GM18498 (cell line): ENCODE measurements around the gene TSPAN12.
A peak's percentile ranks its signal among the peaks of the same experiment; 100 is the strongest.

Source experiments
- ATAC-seq: cut with Tn5 transposase; IDR thresholded peaks from one replicate; pipeline ENCODE4 v1.9.1; 2021; ENCODE audit warnings: mild to moderate bottlenecking, moderate library complexity; ENCODE audit not compliant: unreplicated experiment

Gene TSPAN12

DNA sequence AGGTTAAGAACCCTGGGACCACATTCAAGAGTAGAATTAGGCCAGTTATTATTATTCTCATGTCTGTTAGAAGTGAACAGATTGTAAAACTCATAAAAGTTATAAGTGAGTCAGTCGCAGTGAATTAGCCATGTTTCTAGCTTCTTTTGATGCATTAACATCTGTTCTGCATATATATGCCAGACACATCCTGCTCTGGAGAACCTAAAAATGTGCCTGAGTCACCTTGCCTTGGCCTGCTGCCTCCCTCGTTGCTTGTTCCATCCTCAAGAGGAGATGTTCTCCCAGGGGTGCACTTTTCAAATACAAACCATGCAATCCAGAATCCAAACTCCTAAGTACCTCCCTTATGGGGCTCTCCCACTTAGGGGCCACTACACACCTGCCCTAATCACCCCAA lies 14.8 kb downstream of the TSPAN12 start:
- ATAC-seq: no peak

DNA sequence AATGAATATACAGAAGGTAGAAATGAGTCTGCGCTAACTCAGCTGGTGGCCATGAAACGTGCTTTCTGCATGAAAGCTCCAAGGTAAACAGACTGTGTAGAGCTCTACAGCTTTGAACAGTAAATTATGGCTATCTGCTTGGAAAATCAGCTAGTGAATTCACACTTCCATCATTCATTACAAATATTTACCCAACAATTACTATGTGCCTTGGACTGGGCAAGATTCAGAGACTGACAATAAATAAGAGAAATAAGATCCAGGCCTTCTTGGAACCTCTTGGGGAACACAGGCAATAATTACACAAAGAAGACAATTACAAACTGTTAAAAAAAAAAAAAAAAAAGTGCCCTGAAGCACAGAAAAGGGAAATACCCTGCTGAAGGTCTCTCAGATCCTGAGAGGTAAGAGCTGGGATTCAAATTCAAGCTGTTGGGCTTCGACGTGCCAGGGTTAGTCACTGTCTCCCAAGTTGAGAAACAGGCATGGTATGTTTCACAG lies 15.8 kb downstream of the TSPAN12 start:
- no peak for ATAC-seq

DNA sequence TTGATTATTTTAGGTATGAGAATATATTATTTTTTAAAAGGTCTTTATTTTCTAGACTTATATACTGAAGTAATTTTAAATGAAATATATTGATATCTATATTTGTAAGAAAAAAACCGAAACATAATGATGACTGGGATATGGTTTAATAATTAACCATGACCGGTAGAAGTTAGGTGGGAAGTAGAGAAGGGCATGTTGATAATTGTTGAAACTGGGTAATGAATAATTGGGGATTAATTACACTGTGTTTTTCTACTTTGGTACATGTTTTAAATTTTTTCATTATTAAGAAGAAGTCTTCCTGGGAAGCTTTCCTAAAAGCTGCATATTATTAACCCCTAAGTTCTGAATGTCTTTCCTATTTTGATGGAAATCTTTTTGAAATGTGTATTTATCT lies 16.3 kb downstream of the TSPAN12 start:
- no peak for ATAC-seq

DNA sequence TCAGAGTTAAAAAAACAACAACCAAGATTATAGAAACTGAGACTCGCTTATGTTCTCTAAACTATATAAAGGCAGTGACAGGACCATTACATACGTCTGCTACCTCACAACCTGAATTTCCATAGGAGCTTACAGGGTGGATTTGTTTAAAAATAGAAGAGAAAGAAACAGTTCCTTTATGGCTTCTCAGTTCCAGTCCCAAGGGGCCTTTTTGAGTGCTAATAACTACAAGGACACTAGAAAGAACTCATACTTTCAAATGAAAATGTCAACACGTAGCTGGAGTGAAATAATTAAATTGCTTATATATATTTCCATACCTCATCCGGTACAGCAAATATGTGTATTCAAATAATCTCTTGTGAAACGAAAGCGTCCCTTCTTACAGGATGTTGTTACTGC lies 19.7 kb downstream of the TSPAN12 start:
- peak; percentile 72 for ATAC-seq

DNA sequence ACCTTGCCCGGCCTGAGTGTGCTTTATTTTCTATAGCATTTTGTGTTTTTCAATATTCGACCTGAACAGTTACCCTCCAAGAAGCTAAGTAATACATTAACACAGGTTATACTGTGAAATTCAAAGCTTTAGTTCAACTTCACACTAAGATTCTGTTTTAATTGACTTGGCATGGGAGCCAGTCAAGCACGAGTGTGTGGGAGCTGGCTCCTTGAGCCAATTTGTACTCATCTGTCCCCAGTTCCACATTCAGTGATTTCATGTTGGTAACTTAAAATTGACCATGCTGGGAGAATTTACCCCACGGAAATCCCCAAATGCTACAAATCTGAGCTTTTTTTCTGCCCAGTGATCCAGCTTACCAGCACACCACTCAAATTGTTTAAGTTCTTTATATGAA lies 20.3 kb downstream of the TSPAN12 start:
- peak; percentile 37 for ATAC-seq

DNA sequence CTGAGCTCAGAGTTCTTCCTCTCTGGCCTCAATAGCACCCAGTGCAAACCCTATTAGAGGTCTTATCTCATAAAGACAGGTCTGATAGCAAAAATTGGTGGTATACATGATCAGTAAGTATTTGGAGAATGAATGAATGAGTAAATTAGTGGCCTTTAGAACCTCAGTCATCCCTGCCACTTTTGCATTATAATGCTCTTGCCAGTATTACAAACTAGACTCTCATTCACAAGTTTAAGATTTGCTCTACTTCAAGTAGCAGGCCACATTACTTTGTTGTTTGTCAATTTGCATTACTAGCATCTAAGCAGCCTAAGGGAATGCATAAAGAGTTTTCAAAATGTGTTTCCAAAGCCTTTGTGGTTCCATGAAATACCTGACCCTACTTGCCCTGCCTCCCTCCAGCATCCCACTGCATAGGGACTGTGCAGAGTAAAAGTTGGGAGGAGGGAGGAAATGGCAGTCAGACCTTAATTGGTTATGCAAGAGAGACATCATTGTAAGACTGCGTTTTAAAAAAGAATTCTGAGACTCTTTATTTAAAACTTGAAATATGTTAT lies 21.3 kb downstream of the TSPAN12 start:
- no peak for ATAC-seq

DNA sequence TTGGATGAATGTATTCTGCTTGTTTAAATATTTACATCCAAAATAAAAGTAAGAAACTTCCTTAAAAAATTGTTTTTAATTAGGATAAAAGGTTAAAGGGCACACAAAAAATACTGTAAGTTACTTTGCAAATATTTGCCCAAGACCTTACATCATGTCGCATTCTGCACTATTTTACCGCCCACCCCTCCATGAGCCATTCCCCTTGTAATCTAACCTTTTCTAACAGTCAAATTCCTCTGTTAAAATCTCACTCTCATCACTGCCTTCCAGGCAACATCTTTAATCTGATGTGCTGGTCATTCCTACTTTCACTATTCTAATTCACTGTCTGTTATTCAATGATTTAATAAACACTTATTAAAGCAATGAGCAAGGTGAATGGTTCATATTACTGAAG lies 23.2 kb downstream of the TSPAN12 start:
- ATAC-seq: no peak

DNA sequence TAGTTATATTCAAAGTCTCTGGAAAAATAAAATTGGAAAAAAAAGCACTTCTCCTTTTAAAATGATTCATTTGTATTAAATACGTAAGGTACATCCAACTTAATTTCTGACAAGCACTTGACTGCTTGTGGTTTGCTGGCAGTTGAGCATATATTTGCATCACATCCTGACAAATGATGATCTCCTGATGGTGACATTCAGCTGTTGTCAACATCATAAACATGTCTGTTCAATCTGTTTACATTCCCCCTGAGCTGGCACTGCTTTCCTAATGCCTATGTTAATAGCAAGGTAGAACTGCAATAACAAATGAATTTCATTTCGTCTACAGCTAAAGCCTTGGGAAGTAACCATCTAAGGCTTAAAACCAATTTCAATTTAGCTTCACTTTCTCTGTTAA lies 24.4 kb downstream of the TSPAN12 start:
- ATAC-seq: no peak

DNA sequence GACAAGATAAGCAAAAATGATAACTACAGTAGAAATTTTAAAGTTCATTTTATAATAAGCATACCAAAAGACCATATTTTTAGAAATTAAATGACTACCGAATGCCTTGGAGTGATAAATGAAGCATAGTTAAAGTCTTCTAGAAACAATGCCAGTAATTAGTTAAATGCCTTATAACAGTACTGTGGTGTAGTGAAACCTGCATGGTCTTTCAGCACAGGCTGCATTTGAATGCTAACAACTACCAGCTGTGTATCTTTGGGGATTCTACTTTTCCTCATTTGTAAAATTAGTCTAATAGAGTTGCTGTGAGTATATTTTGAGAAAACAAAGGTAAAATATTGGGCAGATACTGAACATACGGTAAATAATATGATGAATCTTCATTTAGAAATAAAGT lies 25.1 kb downstream of the TSPAN12 start:
- no peak for ATAC-seq

DNA sequence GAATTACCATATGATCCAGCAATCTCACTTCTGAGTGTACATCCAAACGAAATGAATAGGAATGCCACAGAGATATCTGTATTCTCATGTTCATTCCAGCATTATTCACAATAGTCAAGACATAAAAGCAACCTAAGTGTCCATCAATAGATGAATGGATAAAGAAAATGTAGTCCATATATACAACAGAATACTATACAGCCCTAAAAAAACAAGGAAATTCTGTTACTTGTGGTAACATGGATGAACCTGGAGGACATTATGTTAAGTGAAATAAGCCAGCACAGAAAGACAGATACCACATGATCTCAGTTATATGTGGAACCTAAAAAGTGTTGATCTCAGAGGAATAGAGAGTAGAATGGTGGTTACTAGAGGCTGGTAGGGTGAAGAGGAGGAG lies 26.7 kb downstream of the TSPAN12 start:
- no peak for ATAC-seq

DNA sequence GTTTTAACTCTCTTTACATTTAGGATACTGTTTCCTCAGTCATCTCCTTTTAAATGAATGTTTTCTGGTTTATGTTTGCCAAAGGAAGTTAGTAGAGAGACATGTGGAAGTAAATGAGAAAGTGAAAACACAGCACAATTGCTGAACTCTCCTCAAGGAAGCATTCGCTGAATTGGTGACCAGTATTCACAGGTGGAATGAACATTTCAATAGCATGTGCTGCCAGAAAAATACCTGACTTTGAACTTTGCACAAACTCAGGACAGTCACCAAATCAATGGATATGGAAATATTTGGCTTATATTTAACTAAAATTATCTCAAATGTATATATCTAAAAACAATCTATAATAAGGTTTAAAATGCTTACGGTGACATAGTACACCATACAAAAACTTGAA lies 28.5 kb downstream of the TSPAN12 start:
- no peak for ATAC-seq

DNA sequence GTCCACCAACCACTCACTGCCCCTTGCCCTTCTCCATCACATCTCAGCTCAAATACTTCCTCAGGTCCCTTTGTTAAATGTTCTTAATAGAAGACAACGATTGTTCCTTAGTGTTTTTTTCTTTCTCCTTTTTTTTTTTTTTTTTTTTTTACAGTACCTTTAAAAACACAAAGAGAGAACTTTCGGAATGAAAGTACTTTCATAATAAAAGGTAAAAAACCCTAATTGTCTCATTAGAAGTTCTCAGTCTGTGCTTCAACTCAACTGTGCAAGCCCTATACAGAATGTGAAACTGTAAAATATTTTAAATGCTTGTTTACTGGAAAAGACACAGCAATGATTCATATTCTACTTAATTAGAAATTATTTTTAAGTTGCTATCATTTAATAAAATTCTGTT lies 29.4 kb downstream of the TSPAN12 start:
- ATAC-seq: no peak

DNA sequence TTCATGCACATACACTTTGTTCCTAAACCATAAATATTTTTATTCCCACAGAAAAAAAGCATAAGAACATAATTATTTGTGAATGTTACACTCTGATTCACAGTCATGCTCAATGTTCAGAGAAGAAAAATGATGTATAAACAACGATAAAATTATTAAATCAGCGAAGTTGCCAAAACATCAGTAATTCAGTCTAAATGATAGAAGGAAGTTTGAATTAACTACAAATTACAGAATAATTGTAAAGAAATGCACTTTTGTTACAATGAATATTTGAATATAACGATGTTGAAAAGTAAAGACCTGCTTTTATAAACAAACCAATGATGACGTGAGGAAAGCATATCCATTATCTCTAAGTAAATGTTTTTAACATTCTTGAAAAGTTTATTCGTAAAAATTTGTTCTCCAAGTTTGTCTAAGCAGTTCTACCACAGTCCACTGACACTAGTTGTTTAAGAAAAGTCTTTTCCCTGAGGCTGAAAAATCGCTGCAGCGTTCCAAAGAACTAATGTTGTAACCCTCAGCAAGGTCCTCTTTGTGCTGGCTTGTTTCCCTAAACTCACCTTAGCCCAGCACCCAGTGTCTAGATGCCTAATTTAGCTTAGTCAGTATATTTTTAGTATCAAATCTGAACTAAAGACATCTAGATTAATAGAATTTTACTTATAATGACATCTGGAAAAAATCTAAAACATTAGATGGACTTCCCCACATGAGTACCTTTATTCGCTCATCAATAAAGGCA lies 30.4 kb downstream of the TSPAN12 start:
- no peak for ATAC-seq

DNA sequence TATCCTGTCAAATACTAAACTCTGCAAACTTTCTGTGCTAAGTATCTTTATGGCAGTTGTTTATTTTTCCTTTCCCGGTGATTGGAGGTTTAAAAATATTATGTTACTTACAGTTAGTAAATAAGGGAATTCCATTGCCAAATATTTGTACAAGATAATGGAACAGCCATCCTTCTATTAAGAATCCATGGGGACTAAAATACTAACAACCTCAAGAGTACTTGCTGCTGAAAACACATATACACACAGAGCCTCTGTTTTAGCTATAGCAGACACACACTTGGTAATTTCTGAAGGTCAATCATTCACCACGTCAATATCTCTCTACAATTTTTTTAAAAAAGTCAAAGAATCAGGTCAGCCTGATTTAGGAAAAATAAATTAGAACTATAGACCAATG lies 32.4 kb downstream of the TSPAN12 start:
- ATAC-seq: no peak

DNA sequence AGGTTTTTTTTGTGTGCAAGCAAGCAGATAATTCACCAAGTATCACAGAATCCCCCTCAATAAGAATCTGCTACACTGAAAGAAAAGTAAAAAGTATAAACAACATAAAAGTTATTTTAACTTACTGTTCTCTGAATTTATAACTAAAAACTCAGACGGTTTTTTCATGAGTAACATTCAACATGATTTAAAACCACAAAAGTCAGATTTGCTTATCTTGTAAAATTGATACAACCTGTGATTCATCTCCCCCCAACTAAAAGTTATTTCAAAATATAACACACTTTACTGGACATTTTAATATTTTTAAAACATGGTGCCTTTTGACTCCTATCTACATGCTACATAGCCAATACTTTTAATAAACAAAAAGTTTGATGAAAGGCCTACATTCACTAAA lies 32.8 kb downstream of the TSPAN12 start:
- ATAC-seq: no peak

DNA sequence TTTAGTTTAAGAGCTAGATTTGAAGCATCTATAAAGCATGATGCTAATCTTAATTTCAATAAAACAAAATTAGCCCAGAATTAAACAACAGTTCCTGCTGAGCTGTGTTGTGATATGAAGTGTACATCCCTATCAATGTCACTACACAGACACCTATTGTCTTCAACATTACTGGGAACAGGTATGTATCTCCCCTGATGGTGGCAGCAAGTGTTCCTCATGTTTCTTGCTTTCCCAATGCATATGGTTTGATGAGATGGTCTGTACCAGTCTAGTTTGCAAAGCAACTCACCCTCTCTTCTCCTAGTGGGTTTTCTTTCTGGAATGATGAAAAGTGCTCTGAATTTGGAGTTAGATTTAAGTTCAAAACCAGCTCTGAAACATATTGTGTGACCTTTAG lies 38.1 kb downstream of the TSPAN12 start:
- no peak for ATAC-seq

DNA sequence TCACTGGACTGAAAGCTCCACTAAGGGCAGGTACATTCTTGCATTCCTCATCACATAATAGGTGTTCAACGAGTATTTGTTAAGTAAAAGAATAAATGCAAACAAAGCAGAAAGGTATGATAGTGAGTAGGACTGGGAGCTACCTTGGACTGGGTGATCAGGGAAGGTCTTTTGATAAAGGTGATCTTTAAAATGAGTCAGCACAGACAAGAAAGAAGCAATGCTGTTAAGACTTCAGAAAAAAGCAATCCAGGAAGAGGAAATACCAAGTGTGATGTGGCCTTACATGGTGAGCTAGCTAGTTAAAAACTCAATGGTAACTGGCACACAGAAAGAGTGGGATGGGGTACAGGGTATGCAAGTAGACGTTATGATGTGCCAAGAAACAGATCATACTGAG lies 40.1 kb downstream of the TSPAN12 start:
- no peak for ATAC-seq

DNA sequence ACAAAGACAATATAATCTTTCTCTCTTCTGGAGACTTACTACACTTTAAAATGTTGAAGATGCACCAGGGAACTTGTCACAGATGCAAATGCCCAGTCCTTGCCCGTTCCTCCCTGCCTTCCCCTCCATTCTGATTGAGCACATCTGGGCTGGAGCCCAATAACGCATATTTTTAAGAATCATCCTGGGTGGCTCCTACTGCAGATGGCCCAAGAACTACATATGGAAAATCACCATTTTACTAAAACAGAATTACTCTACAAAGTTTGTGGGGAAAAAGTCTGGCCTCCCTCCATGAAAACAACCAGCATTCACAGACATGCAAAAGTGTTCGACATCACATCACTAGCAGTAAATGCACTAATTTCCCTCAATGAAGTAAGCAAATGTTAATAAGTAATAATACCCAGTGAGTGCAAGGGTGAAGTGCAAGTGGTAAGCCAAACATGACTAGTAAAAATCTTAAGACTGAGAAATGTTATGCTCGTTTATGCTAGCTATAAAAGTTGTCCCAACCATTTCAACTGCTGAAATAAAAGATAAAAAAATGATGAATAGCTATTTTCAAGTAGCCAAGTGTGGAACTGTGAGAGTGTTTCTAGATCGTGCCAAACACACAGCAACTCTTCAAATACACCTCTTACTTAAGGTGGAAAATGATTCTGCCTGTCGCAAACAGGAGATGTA lies 43.5 kb downstream of the TSPAN12 start:
- no peak for ATAC-seq

DNA sequence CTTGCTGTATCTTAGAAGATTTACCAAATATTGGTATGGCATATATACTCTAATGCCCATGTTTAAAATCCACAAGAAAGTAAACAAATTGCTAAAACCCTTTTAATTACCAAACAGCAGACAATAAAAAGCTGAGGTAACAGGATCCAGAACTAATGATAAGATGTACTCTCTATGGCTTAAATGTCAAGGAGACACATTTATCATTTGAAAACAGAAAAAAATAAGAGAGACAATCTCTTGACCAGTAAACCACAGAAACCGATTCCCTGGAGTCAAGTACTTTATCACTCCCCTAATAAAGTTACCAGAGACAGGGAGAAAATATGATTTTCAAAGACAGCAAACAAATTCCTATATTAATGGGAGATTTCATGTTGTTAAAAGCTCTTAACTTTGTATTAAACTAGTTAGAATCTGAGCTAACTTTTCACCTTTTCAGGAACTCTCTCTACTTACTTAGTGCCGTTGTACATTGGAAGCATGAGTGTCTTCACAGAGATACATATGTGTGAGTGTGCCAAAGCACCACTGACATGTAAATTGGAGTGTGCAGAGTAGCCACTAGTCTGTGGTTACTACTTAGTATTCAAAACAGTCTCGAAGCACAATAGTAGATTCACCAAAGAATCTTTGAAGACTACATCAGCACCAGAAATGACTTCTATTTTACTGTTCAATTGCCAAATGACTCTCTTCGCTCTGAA lies 44.2 kb downstream of the TSPAN12 start:
- ATAC-seq: no peak

DNA sequence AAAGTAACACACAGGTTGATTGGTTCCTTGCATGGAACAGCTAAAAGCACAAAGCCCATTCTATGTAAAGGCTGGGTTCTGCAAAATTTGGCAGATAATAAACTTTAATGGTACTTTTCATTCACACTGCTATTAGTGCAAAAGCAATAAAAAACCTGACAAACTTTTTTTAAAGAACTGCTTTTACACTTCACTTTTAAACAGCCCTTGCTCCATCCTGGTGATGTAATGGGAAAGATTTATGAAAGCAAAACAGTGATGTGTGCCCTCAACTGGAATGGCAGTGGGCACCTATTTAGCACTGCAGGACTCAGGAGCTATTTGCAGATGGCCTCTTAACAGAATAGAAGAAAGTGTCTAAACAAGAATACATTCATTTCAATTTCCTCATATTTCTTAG lies 44.9 kb downstream of the TSPAN12 start:
- ATAC-seq: no peak

DNA sequence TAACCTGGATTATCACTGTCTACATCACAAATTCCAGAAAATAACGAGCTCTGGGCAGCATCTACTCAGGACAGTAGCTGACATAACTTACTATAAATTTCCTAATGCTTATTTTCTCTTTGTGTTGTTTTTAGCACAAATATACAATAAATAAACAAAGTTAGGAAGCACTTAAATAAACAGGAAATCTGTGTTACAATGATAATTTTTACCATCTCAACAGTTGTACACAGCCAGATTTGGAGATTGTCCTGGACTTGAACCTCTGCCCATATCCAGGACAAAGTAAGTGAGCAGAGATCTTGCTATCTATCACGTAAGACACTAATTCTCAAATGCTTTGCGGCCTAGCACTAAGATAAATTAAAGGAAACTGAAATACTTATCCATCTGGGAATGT lies 48.7 kb downstream of the TSPAN12 start:
- ATAC-seq: no peak

DNA sequence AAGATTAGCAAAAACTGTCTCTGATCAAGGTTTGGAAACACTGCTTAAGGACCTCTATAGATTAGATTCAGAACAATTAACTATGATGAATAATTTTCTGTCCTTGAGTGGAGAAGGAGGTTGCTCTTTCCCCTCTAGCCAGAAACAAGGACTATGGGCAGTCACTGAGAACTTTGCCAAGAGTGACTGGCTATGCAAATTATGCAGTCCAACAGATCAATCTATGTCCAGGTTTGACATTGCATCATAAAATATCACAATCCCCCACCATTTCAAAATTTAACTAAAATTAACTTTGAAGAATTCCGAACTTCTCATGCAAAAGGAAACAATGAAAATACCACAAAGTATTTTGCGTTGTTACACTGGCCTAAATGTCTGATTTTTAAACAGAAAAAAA lies 50.6 kb downstream of the TSPAN12 start:
- no peak for ATAC-seq
